ENCODE data around the gene LRRC28.

Gene LRRC28

GRCh38 chr15:99436542-99437314 is 185.4 kb downstream of the LRRC28 start:
- no peak overlapping the region for H3K4me3 ChIP-seq (ENCODE audit: insufficient read length, low read depth)
- H3K9me3 ChIP-seq (ENCODE audit: insufficient read depth, low read length), result no peaks in the 10 kb centered on the region
- H3K27me3 ChIP-seq (ENCODE audit: insufficient read depth, insufficient read length), result no peaks in the 10 kb centered on the region
- TF ChIP-seq ZNF274 (IDR thresholded peaks at IDR 0.05; ENCODE audit: low read depth, low read length), result no peak
- TF ChIP-seq SUZ12 (IDR thresholded peaks at IDR 0.05; ENCODE audit: extremely low read depth, insufficient read depth, insufficient read length), result no peak
- TF ChIP-seq YY1 (IDR thresholded peaks at IDR 0.05; ENCODE audit: insufficient read depth, insufficient read length), result no peak
- peaks cover 21% of the 10 kb centered on the region for H3K4me1 ChIP-seq (ENCODE audit: insufficient read depth, insufficient read length)
- H3K36me3 ChIP-seq (ENCODE audit: insufficient read depth, insufficient read length, low read length), result no peaks in the 10 kb centered on the region
- H3K9ac ChIP-seq (ENCODE audit: insufficient read length, low read depth), result no peak overlapping the region
- DNase-seq (ENCODE audit: low read depth, low spot score), result no peak

DNA sequence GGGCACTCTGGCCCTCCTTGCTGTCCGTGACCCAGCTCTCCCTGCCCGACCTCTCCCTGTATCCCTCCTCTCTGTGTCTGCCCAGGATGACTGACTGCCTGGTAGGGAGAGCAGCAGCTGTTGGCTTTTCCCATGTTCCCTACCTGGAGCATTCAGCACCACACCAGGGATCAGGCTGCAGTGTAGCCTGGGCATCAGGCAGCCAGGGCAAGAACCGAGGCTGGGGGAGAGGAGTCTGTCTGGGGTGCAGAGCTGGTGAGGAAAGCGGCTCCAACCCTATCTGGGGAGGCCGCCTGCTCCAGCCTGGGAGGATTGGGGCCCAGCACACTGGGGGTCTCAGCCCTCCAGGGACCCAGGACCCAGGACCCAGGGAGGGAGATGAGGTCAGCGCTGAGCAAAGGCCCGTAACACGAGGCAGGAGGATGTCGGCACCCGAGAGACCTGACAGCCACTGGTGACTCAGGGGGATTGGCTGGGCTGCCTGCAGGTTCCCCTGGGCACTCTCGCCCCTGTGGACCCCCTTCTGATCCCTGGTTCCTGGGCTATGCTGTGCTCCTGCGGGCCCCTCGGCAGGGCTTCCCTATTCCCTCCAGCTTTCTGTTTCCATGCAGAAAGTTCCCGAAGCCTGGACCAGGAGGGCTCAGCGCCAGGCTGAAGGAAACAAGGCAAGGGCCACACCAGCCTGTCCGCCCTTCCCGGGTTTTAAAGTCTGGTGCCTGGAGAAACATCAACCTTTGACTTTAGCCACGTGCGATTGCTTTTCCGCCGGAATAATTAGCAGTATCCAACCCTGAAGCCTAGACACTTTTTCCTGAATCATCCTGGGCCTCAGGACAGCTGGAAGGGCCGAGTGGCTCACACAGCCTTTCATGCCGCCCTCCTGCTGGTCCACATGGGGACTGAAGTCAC is 186.3 kb downstream of the LRRC28 start:
- Histone ChIP-seq H3K27me3 (ENCODE audit: insufficient read depth, insufficient read length) (no peaks in the 10 kb centered on the region), H3K9me3 (ENCODE audit: insufficient read depth, low read length) (no peaks in the 10 kb centered on the region), H3K4me1 (ENCODE audit: insufficient read depth, insufficient read length) (peaks cover 21% of the 10 kb centered on the region), H3K4me3 (ENCODE audit: insufficient read length, low read depth) (no peak overlapping the region), H3K9ac (ENCODE audit: insufficient read length, low read depth) (no peak overlapping the region), H3K36me3 (ENCODE audit: insufficient read depth, insufficient read length, low read length) (no peaks in the 10 kb centered on the region)
- DNase-seq (ENCODE audit: low read depth, low spot score), result no peak
- TF ChIP-seq YY1 (IDR thresholded peaks at IDR 0.05; ENCODE audit: insufficient read depth, insufficient read length), result no peak
- no peak for TF ChIP-seq ZNF274 (IDR thresholded peaks at IDR 0.05; ENCODE audit: low read depth, low read length)
- TF ChIP-seq SUZ12 (IDR thresholded peaks at IDR 0.05; ENCODE audit: extremely low read depth, insufficient read depth, insufficient read length), result no peak

GRCh38 chr15:99438224-99438585 is 186.9 kb downstream of the LRRC28 start:
- H3K4me3 ChIP-seq (ENCODE audit: insufficient read length, low read depth), result no peak overlapping the region
- peaks cover 21% of the 10 kb centered on the region for H3K4me1 ChIP-seq (ENCODE audit: insufficient read depth, insufficient read length)
- no peak for DNase-seq (ENCODE audit: low read depth, low spot score)
- H3K9me3 ChIP-seq (ENCODE audit: insufficient read depth, low read length), result no peaks in the 10 kb centered on the region
- H3K36me3 ChIP-seq (ENCODE audit: insufficient read depth, insufficient read length, low read length), result no peaks in the 10 kb centered on the region
- H3K9ac ChIP-seq (ENCODE audit: insufficient read length, low read depth), result no peak overlapping the region
- no peak for TF ChIP-seq YY1 (IDR thresholded peaks at IDR 0.05; ENCODE audit: insufficient read depth, insufficient read length)
- TF ChIP-seq SUZ12 (IDR thresholded peaks at IDR 0.05; ENCODE audit: extremely low read depth, insufficient read depth, insufficient read length), result no peak
- no peak for TF ChIP-seq ZNF274 (IDR thresholded peaks at IDR 0.05; ENCODE audit: low read depth, low read length)
- H3K27me3 ChIP-seq (ENCODE audit: insufficient read depth, insufficient read length), result no peaks in the 10 kb centered on the region

DNA sequence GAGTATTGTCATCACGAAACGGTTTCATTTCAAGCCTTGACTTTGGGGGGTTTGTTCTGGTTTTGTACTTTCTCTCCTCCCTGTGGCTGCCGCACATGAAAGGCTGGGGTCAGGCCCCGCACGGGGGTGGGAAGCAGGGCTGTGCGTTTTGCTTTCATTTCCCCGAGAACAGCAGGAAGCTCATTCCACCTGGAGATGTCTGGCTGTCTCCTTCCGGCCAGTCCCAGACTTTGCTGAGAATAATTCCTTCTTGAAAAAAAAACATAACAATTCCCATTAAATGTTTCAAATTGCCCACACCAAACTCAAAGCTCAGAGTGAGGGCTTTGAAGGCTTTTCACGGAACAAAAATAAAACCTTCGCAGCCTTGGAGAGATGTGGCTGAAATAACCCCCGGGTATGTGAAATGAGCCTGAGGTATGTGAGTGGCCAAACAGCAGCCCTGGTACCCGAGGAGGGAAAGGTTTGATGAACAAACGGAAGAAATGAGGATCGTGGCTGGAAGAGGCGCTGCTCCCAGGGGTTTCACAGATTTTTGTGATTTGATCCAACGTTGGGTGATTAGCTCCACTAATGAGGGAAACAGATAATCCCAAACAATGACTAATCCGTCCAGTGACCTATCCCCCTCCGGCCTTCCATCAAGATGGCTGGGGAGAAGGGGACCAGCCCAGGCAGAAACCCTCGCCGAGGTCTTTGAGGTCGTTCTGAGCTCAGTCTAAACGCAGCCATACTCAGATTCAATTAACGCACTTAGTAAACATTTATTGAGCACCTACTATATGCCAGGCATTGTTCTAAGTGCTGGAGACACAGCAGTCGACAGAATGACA is 187.6 kb downstream of the LRRC28 start:
- H3K27me3 ChIP-seq (ENCODE audit: insufficient read depth, insufficient read length), result no peaks in the 10 kb centered on the region
- no peak overlapping the region for H3K9ac ChIP-seq (ENCODE audit: insufficient read length, low read depth)
- no peaks in the 10 kb centered on the region for H3K9me3 ChIP-seq (ENCODE audit: insufficient read depth, low read length)
- H3K4me1 ChIP-seq (ENCODE audit: insufficient read depth, insufficient read length), result peaks cover 16% of the 10 kb centered on the region
- no peak for TF ChIP-seq ZNF274 (IDR thresholded peaks at IDR 0.05; ENCODE audit: low read depth, low read length)
- TF ChIP-seq SUZ12 (IDR thresholded peaks at IDR 0.05; ENCODE audit: extremely low read depth, insufficient read depth, insufficient read length), result no peak
- no peak for TF ChIP-seq YY1 (IDR thresholded peaks at IDR 0.05; ENCODE audit: insufficient read depth, insufficient read length)
- H3K4me3 ChIP-seq (ENCODE audit: insufficient read length, low read depth), result no peak overlapping the region
- no peaks in the 10 kb centered on the region for H3K36me3 ChIP-seq (ENCODE audit: insufficient read depth, insufficient read length, low read length)
- no peak for DNase-seq (ENCODE audit: low read depth, low spot score)

DNA sequence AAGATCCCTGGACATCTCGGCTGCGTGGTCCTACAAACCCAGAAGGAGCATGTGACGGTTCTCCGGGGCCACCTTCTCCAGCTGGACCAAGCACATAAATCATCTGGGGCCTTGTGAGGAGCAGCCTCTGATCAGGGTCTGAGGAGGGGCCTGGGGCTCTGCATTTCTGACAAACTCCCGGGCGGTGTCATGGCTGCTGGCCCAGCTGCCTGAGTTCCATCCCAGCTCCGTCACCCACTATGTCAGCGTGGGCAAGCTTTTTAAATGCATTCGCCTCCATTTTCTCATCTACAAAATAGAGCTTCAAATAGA is 188.2 kb downstream of the LRRC28 start:
- Histone ChIP-seq H3K9ac (ENCODE audit: insufficient read length, low read depth) (no peak overlapping the region), H3K4me1 (ENCODE audit: insufficient read depth, insufficient read length) (peaks cover 15% of the 10 kb centered on the region), H3K9me3 (ENCODE audit: insufficient read depth, low read length) (no peaks in the 10 kb centered on the region), H3K36me3 (ENCODE audit: insufficient read depth, insufficient read length, low read length) (no peaks in the 10 kb centered on the region), H3K27me3 (ENCODE audit: insufficient read depth, insufficient read length) (no peaks in the 10 kb centered on the region), H3K4me3 (ENCODE audit: insufficient read length, low read depth) (no peak overlapping the region)
- no peak for DNase-seq (ENCODE audit: low read depth, low spot score)
- TF ChIP-seq YY1 (IDR thresholded peaks at IDR 0.05; ENCODE audit: insufficient read depth, insufficient read length) (no peak), ZNF274 (IDR thresholded peaks at IDR 0.05; ENCODE audit: low read depth, low read length) (no peak), SUZ12 (IDR thresholded peaks at IDR 0.05; ENCODE audit: extremely low read depth, insufficient read depth, insufficient read length) (no peak)

- H3K27me3 ChIP-seq (ENCODE audit: insufficient read depth, insufficient read length), result no peaks in the 10 kb centered on the region
- H3K4me3 ChIP-seq (ENCODE audit: insufficient read length, low read depth), result no peak overlapping the region
- no peak for TF ChIP-seq YY1 (IDR thresholded peaks at IDR 0.05; ENCODE audit: insufficient read depth, insufficient read length)
- TF ChIP-seq SUZ12 (IDR thresholded peaks at IDR 0.05; ENCODE audit: extremely low read depth, insufficient read depth, insufficient read length), result no peak
- TF ChIP-seq ZNF274 (IDR thresholded peaks at IDR 0.05; ENCODE audit: low read depth, low read length), result no peak
- peaks cover 13% of the 10 kb centered on the region for H3K4me1 ChIP-seq (ENCODE audit: insufficient read depth, insufficient read length)
- H3K9me3 ChIP-seq (ENCODE audit: insufficient read depth, low read length), result no peaks in the 10 kb centered on the region
- no peaks in the 10 kb centered on the region for H3K36me3 ChIP-seq (ENCODE audit: insufficient read depth, insufficient read length, low read length)
- no peak overlapping the region for H3K9ac ChIP-seq (ENCODE audit: insufficient read length, low read depth)
- no peak for DNase-seq (ENCODE audit: low read depth, low spot score)
Observed at GRCh38 chr15:99440029-99440428, 188.7 kb downstream of the LRRC28 start.

Data from NT2/D1 (cell line).